T-cell (primary cell): ENCODE results near the gene PAQR5. TPM values are rescaled to one million over a fixed set of nuclear protein-coding genes. Genes with fewer than 3 reads are reported as not detected.

ENCODE experiments used
- ATAC-seq, 4 experiments: fragments of 200-7000 bp in 3 of 4; fragments of 150-1000 bp in 1 of 4; cut with Tn5 transposase; replicated peaks in 1 of 4; 1 replicate in 3 of 4; 2 replicates in 1 of 4; pipeline ENCODE4 v1.10.0; 2021; ENCODE audit warnings: moderate library complexity in 3 of 4, mild to moderate bottlenecking in 2 of 4, moderate number of reproducible peaks in 1 of 4
- CTCF ChIA-PET, 2 donors: fragments of 300-600 bp; sonication (Branson Sonifier 250); formaldehyde crosslinking; loops; one replicate each; lab custom pipeline; 2022; ENCODE audit warnings: antibody characterized with exemption in 2 of 2; lab: Charles Lee
- POLR2A ChIA-PET, 2 donors: fragments of 300-600 bp; sonication (Branson Sonifier 250); formaldehyde crosslinking; loops; one replicate each; lab custom pipeline; 2022; ENCODE audit warnings: antibody characterized with exemption in 2 of 2; lab: Charles Lee
- DNase-seq, 35 experiments: peaks; one replicate each; pipeline versions ENCODE4 v3.0.0 to v3.0.0-alpha.2; 2013 to 2023
- H3K27ac ChIP-seq: one replicate; pipeline ENCODE4 v1.5.1; 2013; ENCODE audit warnings: low read length
- H3K27me3 ChIP-seq, 2 experiments: replicated peaks in 1 of 2; 1 replicate in 1 of 2; 2 replicates in 1 of 2; pipeline versions ENCODE4 v1.6.1 to v1.7.0; 2013; ENCODE audit warnings: low read length in 1 of 2, mixed read lengths in 1 of 2; ENCODE audit not compliant: control insufficient read depth in 2 of 2, insufficient read depth in 2 of 2; ENCODE audit errors: extremely low read depth in 1 of 2
- H3K36me3 ChIP-seq, 2 donors: 1 replicate in 1 of 2; 2 replicates in 1 of 2; pipeline versions ENCODE4 v1.6.1 to v1.7.0; 2013; ENCODE audit warnings: low read length in 1 of 2; ENCODE audit not compliant: control insufficient read depth in 2 of 2, insufficient read depth in 1 of 2; ENCODE audit errors: extremely low read depth in 1 of 2
- H3K4me1 ChIP-seq, 2 experiments: 1 replicate in 1 of 2; 2 replicates in 1 of 2; pipeline versions ENCODE4 v1.6.1 to v1.7.0; 2013; ENCODE audit warnings: low read length in 2 of 2, mixed read lengths in 1 of 2; ENCODE audit not compliant: insufficient read depth in 2 of 2, control insufficient read depth in 1 of 2; ENCODE audit errors: extremely low read depth in 1 of 2
- H3K4me3 ChIP-seq, 2 donors: 1 replicate in 1 of 2; 2 replicates in 1 of 2; pipeline versions ENCODE4 v1.5.1 to v1.7.0; 2013; ENCODE audit warnings: mild to moderate bottlenecking in 2 of 2, low read length in 1 of 2, moderate library complexity in 1 of 2; ENCODE audit not compliant: control insufficient read depth in 1 of 2; ENCODE audit errors: extremely low read depth in 1 of 2
- H3K9me3 ChIP-seq: 2 replicates; pipeline ENCODE4 v1.7.0; 2013
- H3K27ac Mint-ChIP-seq, 2 donors: one replicate each; pipeline ENCODE4 v1.8.0; 2020 to 2021; ENCODE audit warnings: mild to moderate bottlenecking in 2 of 2, mixed read lengths in 2 of 2
- H3K27me3 Mint-ChIP-seq, 2 donors: one replicate each; pipeline ENCODE4 v1.8.0; 2021 to 2022; ENCODE audit warnings: mixed read lengths in 2 of 2
- H3K36me3 Mint-ChIP-seq: one replicate; pipeline ENCODE4 v1.8.0; 2021; ENCODE audit warnings: mixed read lengths
- H3K4me1 Mint-ChIP-seq, 3 donors: one replicate each; pipeline ENCODE4 v1.8.0; 2020 to 2022; ENCODE audit warnings: mixed read lengths in 3 of 3, mild to moderate bottlenecking in 1 of 3
- H3K4me3 Mint-ChIP-seq, 3 donors: one replicate each; pipeline ENCODE4 v1.8.0; 2020 to 2022; ENCODE audit warnings: mild to moderate bottlenecking in 3 of 3, mixed read lengths in 3 of 3, moderate library complexity in 3 of 3
- H3K9me3 Mint-ChIP-seq, 3 donors: one replicate each; pipeline ENCODE4 v1.8.0; 2020 to 2022; ENCODE audit warnings: mixed read lengths in 3 of 3
- WGBS: methylation state at CpG from one replicate; pipeline ENCODE4 v1.1.5; 2013; ENCODE audit warnings: missing lambda C conversion rate; ENCODE audit not compliant: insufficient coverage; 5-methylcytosine and 5-hydroxymethylcytosine counted together
- total RNA-seq, 35 experiments: library from RNA in 6 of 35; stranded (reverse) in 6 of 35; fragments of 120-200 nt in 1 of 35; gene quantifications; one replicate each; pipeline versions ENCODE4 v1.2.1 to v1.2.4 and lab custom pipeline; 2013 to 2026

PAQR5 gene
- total RNA-seq, 5 donors from 2014 or later (not counting 1 experiment from before 2014, with no cell fraction given): 0.03 to 0.07 (median 0.06) TPM; not detected in 2

- H3K27me3 ChIP-seq: no peaks in the 10 kb centered on the region
- POLR2A ChIA-PET: interaction anchor here (0.6 to 1.4 kb wide), 6 partner anchors 9 to 589 kb away, joined by 3 to 8 read pairs (median 6); no protein-coding TSS in a partner anchor
- H3K36me3 Mint-ChIP-seq: peaks cover 27% of the 10 kb centered on the region
- peak overlapping the region in 1 of 2 donors; percentile 3 for H3K27ac Mint-ChIP-seq
- no peaks in the 10 kb centered on the region for H3K27me3 Mint-ChIP-seq
- 78% methylated on average over 5 of the region's 13 CpGs for WGBS
- H3K4me1 ChIP-seq: peaks cover 15 to 28% of the 10 kb centered on the region in 2 experiments
- peaks cover 9 to 25% of the 10 kb centered on the region in 2 donors for H3K36me3 ChIP-seq
- ATAC-seq: no peak
- no peak overlapping the region for H3K4me3 Mint-ChIP-seq
- no peaks in the 10 kb centered on the region for H3K9me3 Mint-ChIP-seq
- no peak for DNase-seq
- no peaks in the 10 kb centered on the region for H3K9me3 ChIP-seq
- H3K27ac ChIP-seq: no peak overlapping the region
- no peak overlapping the region for H3K4me3 ChIP-seq
- CTCF ChIA-PET: interaction anchor here (1.2 to 1.6 kb wide), 4 partner anchors 8 to 12 kb away, joined by 3 to 4 read pairs (median 4); no protein-coding TSS in a partner anchor
- H3K4me1 Mint-ChIP-seq: peaks cover 51 to 62% (median 58%) of the 10 kb centered on the region in 3 donors
Measured at GRCh38 chr15:69456208-69457166, 157.8 kb downstream of the PAQR5 start.

Other genes starting within 250 kb of the PAQR5 start
- 1 to 10 TPM; 5.1 to 6.6 (median 5.5) TPM for gene GLCE, start 138.3 kb upstream of the PAQR5 start, total RNA-seq
- gene KIF23, start 115.4 kb downstream of the PAQR5 start, total RNA-seq: 1 to 10 TPM in 1 of 5 donors, under 1 TPM in 4; 0.36 to 2.2 (median 0.76) TPM
- gene RPLP1, start 153.9 kb downstream of the PAQR5 start, total RNA-seq: 1,000 to 10,000 TPM; 1,904 to 4,142 (median 3,956) TPM